PC-3 (cell line): ENCODE results near the gene FBXL7.

ENCODE experiments used
- EZH2phosphoT487 ChIP-seq: fragments of 300-600 bp; sonication (generic); IDR thresholded peaks from 2 replicates; pipeline ENCODE4 v1.6.1; 2018; ENCODE audit warnings: mild to moderate bottlenecking, antibody characterized with exemption, low read length, borderline replicate concordance
- TF ChIP-seq, protein P1 (sequence below): fragments of 300-600 bp; sonication (generic); conservative IDR thresholded peaks from 2 replicates; pipeline ENCODE4 v1.5.1; 2017; ENCODE audit warnings: antibody characterized with exemption, low read depth, mild to moderate bottlenecking, low read length

DNA sequence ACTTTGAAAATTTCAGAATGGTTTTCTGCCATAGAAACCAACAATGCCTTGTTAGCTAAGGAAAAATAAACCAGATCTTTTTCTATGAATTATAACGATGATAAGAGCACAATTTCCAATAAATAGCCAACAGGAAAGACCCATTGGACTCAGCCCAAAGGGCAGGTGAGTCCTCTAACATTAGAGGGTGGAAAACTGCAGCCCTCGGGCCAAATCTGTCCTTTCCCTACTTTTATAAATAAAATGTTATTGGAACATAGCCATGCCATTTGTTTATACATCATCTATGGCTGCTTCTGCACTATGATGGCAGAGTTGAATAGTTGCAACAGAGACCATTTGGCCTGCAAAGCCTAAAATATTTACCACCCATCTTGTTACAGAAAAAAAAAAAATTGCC, 296.1 kb downstream of the FBXL7 start:
- no peak for TF ChIP-seq EZH2phosphoT487
- TF ChIP-seq, protein P1, sequence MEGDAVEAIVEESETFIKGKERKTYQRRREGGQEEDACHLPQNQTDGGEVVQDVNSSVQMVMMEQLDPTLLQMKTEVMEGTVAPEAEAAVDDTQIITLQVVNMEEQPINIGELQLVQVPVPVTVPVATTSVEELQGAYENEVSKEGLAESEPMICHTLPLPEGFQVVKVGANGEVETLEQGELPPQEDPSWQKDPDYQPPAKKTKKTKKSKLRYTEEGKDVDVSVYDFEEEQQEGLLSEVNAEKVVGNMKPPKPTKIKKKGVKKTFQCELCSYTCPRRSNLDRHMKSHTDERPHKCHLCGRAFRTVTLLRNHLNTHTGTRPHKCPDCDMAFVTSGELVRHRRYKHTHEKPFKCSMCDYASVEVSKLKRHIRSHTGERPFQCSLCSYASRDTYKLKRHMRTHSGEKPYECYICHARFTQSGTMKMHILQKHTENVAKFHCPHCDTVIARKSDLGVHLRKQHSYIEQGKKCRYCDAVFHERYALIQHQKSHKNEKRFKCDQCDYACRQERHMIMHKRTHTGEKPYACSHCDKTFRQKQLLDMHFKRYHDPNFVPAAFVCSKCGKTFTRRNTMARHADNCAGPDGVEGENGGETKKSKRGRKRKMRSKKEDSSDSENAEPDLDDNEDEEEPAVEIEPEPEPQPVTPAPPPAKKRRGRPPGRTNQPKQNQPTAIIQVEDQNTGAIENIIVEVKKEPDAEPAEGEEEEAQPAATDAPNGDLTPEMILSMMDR = no peak
